WTC11 (cell line): ENCODE measurements around the gene SLC12A6.

ENCODE experiments used
- ATF2 ChIP-seq: sonication (generic); formaldehyde crosslinking; IDR thresholded peaks from 2 replicates; pipeline ENCODE4 v1.8.1; 2022; ENCODE audit warnings: low read depth, missing genetic modification reagents, borderline replicate concordance
- CTCF ChIP-seq: fragments of 200-600 bp; IDR thresholded peaks from 2 replicates; pipeline ENCODE4 v1.8.0; 2022; ENCODE audit warnings: antibody characterized with exemption
- ESRRA ChIP-seq: sonication (generic); formaldehyde crosslinking; IDR thresholded peaks from 2 replicates; pipeline ENCODE4 v1.8.1; 2022; ENCODE audit warnings: mild to moderate bottlenecking, missing genetic modification reagents, borderline replicate concordance
- JAZF1 ChIP-seq: fragments of 250-450 bp; sonication (Bioruptor Pico); IDR thresholded peaks from 2 replicates; pipeline ENCODE4 v1.9.0; 2021; ENCODE audit warnings: moderate library complexity, mild to moderate bottlenecking, inconsistent platforms
- KAT7 ChIP-seq: sonication (generic); formaldehyde crosslinking; IDR thresholded peaks from 2 replicates; pipeline ENCODE4 v1.8.1; 2023; ENCODE audit warnings: missing genetic modification reagents, mild to moderate bottlenecking, borderline replicate concordance
- MAX ChIP-seq: sonication (generic); formaldehyde crosslinking; IDR thresholded peaks from 2 replicates; pipeline ENCODE4 v1.8.0; 2022; ENCODE audit warnings: mild to moderate bottlenecking, missing genetic modification reagents
- TEAD1 ChIP-seq: sonication (generic); formaldehyde crosslinking; IDR thresholded peaks from 2 replicates; pipeline ENCODE4 v1.8.0; 2022; ENCODE audit warnings: mild to moderate bottlenecking, missing genetic modification reagents
- USF2 ChIP-seq: sonication (generic); formaldehyde crosslinking; IDR thresholded peaks from 2 replicates; pipeline ENCODE4 v1.8.1; 2023; ENCODE audit warnings: mild to moderate bottlenecking, missing genetic modification reagents, moderate library complexity
- ZMAT4 ChIP-seq: fragments of 250-450 bp; sonication (Bioruptor Pico); IDR thresholded peaks from 2 replicates; pipeline ENCODE4 v1.9.0; 2021; ENCODE audit warnings: mild to moderate bottlenecking
- ZNF232 ChIP-seq: sonication (generic); formaldehyde crosslinking; IDR thresholded peaks from 2 replicates; pipeline ENCODE4 v1.8.0; 2022; ENCODE audit warnings: mild to moderate bottlenecking, missing genetic modification reagents
- ZSCAN18 ChIP-seq: fragments of 250-450 bp; sonication (Bioruptor Pico); IDR thresholded peaks from 2 replicates; pipeline ENCODE4 v2.1.2; 2022; ENCODE audit warnings: mild to moderate bottlenecking, moderate library complexity

- TF ChIP-seq KAT7 (CRISPR knock-in tag) (no peak), CTCF (no peak), ZSCAN18 (CRISPR knock-in tag) (no peak), JAZF1 (CRISPR knock-in tag) (no peak), ATF2 (CRISPR knock-in tag) (no peak), ZNF232 (CRISPR knock-in tag) (no peak), ZMAT4 (CRISPR knock-in tag) (no peak), MAX (CRISPR knock-in tag) (no peak), ESRRA (CRISPR knock-in tag) (no peak), TEAD1 (no peak), USF2 (CRISPR knock-in tag) (no peak)
These were observed 2.4 kb upstream of the SLC12A6 start for GRCh38 chr15:34339946-34340345.
